ENCODE data around the gene ALAD.
"Not testable (repeated sequence)": the region's sequence is repeated elsewhere in the genome, so short reads cannot be mapped to it uniquely, and the experiment has no call there.

ALAD gene

GRCh38 chr9:113373256-113373655 lies 27.8 kb downstream of the ALAD start:
- DNase-seq (ENCODE audit: low read depth), result no peak

GRCh38 chr9:113372059-113372458 lies 29.0 kb downstream of the ALAD start:
- DNase-seq (ENCODE audit: low read depth), result no peak

DNA sequence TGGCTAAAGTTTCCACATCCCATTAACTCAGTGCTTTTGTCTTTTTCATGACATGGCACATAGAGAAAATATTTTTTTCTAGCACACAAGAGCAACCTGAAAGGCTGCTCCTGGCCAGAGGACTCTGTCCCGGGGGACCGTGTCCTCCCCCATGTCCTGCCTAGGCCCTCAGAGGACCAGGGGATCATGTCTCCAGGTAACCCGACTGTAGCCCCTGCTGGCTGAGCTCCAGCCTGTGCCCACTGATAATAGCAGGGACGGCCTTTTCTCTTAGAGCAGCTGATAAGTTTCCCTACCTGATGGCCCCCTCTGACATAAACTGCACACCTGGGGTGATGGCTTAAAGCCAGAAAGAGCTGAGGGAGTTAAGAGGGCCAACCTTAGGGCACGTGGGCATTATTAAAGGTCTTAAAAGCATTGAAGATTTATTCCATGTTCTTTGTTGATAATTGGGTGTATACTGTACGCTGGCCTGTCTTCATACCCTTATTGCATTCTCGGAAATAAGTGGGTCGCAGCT lies 30.2 kb downstream of the ALAD start:
- no peak for DNase-seq (ENCODE audit: low read depth)

DNA sequence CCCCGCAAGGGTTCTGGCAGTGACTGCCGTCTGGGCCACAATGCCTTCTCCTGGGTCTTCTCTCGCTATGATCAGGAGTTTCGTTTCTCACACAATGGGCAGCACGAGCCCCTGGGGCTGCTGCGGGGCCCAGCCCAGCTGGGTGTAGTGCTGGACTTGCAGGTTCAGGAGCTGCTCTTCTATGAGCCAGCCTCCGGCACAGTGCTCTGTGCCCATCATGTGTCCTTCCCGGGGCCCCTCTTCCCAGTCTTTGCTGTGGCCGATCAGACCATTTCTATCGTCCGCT lies 31.3 kb downstream of the ALAD start:
- no peak for DNase-seq (ENCODE audit: low read depth)

DNA sequence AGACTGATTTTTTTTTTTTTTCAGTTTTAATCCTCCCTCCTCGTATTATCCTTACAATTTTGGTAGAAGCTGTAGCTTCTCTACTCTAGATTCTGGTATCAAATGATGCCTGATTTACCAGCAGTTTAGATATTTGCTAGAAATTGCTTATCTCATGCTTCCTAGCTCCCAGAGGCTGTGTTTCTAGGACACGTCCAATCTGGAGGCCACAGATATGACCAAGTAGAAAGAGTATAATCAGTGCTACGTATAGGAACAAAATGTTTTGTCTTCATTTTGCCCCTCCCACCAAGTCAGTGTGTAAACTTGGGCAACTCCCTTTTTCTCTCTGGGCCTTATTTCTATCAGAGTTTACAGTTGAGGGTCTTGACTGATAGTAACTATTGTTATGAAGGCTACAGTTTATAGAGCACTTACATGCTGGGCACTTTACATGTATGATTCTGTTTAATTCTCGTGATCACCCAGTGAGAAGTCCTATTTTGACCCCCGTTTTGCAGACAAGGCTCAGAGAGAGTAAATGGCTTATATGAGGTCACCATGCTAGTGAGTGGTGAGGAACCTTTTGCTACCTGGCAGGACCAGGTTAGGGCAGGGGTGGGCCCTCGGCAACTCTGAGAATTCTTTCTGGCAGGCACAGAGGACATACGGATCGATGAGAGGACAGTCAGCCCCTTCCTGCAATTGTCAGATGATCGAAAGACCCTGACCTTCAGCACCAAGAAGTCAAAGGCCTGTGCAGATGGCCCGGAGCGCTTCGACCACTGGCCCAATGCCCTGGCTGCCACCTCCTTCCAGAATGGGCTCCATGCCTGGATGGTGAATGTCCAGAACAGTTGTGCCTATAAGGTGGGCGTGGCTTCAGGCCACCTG lies 31.9 kb downstream of the ALAD start:
- DNase-seq (ENCODE audit: low read depth), result no peak

DNA sequence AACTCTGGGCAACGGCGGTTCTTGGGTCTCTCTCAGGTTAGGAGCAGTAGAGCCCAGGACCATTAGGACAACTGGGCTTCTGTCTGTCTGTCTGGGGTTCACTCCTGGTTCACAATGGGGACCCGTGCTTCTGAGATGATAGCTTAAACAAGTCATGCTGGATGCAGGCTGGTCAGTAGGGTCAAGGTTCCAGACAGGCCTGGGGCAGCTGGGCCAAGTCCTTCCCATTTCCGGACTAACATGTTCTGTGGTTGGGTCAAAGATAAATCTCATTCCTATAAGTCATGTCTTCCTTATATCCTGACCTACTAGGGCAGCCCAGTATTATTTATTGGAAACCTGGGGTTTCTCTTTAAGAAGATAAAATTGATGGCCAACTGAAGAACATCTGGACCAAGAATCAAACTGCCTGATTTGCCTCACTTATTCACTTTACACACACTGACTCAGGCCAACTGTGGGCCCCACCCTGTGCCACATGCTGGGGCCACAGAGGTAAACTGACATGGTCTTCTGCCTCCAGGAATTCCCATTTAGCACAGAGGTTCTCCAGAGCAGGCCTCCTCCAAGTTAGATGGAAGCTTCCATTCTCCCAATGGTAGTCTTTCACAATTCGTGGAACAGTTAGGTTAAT lies 32.6 kb downstream of the ALAD start:
- DNase-seq (ENCODE audit: low read depth), result no peak

DNA sequence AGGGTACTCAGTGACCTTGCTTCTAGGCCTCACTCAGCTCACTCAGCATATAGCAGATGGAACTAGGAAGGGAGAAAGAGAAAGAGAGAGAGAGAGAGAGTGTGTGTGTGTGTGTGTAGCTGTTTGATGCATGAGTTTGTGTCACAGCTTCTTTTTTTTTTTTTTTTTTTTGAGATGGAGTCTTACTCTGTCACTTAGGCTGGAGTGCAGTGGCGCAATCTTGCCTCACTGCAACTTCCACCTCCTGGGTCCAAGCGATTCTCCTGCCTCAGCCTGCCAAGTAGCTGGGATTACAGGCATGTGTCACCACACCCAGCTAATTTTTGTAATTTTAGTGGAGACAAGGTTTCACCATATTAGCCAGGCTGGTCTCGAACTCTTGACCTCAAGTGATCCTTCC lies 35.4 kb downstream of the ALAD start:
- DNase-seq (ENCODE audit: low read depth), result not testable (repeated sequence)

DNA sequence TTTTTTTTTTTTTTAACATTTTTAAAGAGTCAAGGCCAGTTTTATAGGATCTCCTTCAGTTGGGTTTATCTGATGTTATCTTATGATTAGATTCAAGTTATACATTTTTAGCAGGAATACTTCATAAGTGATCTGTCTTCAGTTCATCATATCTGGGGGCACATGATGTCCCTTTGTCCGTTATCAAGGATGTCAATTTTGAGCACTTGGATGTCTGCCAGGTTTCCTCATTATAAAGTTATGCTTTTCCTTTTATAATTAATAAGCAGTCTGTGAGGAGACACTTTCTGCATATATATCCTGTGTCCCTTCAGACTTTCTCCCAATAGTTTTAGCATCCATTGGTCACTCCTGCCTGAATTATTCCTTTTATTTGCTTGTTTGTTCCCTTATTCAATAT lies 36.1 kb downstream of the ALAD start:
- no peak for DNase-seq (ENCODE audit: low read depth)

DNA sequence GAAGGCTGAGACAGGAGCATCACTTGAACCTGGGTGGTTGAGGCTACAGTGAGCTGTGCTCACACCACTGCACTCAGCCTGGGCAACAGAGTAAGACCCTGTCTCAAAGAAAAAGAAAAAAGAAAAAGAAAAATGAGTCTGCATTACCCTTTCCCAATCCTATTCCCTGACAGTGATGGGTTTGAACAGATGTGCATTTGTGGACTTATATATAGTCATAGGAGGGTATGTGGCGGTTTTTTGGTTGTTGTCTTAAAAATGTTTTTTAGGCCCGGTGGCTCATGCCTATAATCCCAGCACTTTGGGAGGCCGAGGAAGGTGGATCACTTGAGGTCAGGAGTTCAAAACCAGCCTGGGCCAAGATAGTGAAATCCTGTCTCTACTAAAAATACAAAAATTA lies 37.7 kb downstream of the ALAD start:
- DNase-seq (ENCODE audit: low read depth), result no peak

- DNase-seq (ENCODE audit: low read depth), result peak; percentile 27
Observed at GRCh38 chr9:113361304-113362018, 39.6 kb downstream of the ALAD start.

GRCh38 chr9:113360242-113360842 lies 40.7 kb downstream of the ALAD start:
- DNase-seq (ENCODE audit: low read depth), result no peak

DNA sequence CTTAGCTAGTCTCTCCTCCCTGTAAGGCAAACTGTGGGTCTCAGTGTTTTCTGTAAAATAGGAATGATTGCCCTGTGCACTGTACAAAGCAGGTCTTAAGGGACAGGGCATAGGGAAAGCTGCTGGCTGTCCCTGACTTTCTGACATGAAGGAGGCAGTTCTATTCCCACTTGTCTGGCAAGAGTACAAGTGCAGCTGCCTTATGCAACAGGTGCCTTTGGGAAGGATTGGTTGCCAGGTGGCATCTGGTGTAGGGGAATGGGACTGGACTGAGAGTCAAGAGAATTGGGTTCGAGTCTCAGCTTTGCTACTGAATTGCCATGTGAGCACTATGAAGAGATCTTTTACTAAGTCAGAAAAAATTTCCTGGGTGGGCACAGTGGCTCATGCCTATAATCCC lies 41.7 kb downstream of the ALAD start:
- DNase-seq (ENCODE audit: low read depth), result no peak

DNA sequence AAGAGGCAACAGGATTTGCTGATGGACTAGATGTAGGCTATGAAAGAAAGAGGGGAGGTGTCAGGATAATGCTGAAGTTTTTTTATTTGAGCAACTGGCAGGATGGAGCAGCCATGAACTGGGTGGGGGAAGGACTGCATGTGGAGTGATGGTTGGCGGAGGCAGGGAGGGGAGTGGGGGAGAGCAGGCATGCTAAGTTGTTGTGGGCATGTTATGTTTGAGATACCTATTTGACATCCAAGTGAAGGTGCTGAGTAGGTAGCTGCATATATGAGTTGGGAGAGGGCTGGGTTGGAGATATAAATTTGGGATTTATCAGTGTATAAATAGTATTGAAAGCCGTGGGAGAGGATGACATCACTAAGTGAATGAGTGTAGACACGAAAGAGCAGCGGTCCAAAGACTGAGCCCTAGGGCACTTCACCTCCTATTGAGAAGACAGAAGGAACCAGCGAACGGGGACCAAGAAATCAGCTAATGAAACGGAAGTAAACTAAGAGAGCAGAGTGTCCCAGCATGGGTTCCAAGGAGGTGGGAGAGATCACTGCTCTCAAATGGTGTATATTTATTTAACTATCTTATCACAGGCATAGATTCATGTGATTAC lies 44.3 kb downstream of the ALAD start:
- no peak for DNase-seq (ENCODE audit: low read depth)

DNA sequence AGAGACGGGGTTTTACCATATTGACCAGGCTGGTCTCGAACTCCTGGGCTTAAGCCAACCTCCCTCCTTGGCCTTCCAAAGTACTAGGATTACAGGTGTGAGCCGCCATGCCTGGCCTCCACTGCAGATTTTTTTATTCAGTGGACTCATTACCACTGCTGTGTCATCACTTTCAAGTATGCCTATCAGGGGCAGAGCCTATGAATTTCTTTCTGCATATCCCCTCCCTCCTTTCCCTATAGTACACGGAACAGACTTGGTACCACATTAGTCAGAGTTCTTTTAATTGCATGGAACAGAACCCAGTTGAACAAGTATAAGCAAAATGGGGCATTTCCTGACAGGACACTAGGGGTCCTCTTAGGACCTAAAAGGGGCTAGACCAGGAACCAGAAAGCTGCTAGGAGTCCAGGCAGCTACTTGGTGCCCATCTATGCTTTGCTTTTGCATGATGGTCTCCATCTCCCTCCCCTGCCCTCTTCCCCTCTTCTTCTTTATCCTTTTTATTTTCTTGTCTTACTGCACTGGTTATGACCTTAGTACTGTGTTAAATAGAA lies 46.0 kb downstream of the ALAD start:
- DNase-seq (ENCODE audit: low read depth), result no peak

DNA sequence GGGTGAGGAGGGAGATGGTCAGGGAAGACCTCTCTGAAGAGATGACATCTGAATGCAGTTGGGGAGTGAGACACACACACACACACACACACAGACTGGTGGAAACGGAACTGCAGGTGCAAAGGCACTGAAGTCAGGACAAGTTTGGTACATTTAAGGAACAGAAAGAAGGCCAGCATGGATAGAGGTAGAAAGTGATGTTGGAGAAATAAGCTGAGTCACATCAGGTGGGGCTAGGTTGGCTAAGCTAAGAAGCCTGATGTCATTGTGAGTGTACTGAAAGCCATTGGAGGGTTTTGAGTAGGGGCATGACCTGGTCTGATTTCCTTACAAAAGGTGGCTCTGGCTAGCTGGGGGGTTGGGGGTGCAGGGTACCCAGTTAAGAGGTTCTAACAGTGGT lies 48.7 kb downstream of the ALAD start:
- DNase-seq (ENCODE audit: low read depth), result no peak

DNA sequence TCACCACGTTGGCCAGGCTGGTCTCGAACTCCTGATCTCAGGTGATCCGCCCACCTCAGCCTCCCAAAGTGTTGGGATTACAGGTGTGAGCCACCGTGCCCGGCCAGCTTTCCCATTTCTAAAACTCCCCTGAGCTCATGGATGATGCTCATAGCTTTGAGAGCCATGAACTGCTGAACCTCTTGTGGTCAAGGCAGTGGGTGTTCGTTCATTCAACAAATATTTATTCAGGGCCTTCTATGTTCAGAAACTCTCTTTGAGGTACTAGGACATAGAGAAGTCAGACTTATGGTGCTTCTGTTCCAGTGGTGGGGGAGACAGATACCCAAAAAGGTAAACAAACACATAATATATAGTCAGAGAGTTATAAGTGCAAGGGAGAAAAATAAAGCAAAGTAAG lies 49.1 kb downstream of the ALAD start:
- DNase-seq (ENCODE audit: low read depth), result no peak

DNA sequence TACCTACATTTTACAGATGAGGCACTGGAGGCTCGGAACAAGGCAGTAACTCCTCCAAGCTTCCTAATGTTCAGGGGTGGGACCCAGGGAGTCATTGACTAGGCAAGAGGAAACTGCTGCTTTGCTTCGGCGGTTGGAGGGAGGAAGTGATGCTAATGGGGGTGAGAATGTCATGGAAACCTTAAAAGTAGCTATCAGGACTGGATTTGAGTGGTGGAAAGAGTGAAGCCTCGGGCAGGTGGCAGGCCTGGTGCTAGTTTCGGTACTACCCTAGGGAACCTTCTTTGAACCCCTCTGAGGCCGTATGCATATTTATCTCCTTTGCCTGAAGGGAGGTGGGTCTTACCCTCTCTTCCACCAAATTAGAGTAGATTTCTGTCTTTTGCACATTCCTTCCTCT lies 50.1 kb downstream of the ALAD start:
- no peak for DNase-seq (ENCODE audit: low read depth)

- no peak for DNase-seq (ENCODE audit: low read depth)
Observed at GRCh38 chr9:113350107-113350661, 50.9 kb downstream of the ALAD start.

DNA sequence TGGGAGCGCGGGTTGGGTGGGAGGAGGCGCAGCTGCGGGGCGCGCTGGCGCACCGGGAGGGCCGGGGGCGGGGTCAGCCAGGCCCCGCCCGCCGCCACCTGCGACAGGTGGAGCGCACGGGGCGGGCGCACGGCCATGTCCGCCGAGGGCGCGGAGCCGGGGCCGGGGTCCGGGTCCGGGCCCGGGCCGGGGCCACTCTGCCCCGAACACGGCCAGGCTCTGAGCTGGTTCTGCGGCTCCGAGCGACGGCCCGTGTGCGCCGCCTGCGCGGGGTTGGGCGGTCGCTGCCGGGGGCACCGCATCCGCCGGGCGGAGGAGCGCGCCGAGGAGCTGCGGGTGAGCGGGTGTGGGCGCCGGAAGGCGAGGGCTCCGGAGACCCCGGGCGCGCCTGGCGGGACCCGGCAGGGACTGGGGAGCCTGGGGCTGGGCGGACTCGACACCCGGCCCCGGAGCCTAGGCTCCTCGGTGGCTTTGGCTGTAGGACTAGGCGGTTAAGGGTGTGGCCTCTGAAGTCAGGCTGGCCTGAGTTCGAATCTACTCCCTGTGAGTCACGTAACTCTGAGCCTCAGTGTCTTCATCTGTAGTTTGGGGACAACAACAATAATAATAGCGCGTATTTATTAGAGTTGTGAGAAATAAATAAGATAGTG lies 51.5 kb downstream of the ALAD start, which contains the start of gene BSPRY:
Gene BSPRY, plus strand, starts transcription at position 97 of the 650 bp plus-strand sequence. Its CDS starts 39 bp downstream, at position 136.
- no peak for DNase-seq (ENCODE audit: low read depth)

DNA sequence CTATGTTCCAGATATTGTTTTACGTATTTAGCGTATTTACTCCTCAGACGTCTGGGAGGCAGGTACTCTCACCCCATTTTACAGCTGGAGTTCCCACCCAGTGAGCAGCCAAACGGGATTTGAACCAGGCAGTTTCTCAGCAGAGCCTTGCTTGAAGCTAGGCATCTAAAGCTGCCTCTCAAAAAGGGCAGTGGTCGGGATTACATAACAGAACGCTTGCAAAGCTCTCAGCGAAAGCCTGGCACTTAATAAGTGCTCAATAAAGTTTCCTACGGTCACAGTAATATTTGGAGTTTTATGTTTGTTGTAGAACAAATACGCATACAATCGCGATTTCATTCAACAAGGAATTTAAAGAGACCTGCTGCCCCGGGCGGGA lies 52.0 kb downstream of the ALAD start:
- no peak for DNase-seq (ENCODE audit: low read depth)

- no peak for DNase-seq (ENCODE audit: low read depth)
Observed at GRCh38 chr9:113348437-113348836, 52.6 kb downstream of the ALAD start.
